Ramos (cell line): ENCODE measurements around the gene RRM1.

Source experiments
- in situ Hi-C: fragments of 300-500 bp; cut with MboI; formaldehyde crosslinking; loops from one replicate; pipeline ENCODE4 v1.14.3; 2022; ENCODE audit warnings: low sequenced_read_pairs; ENCODE audit not compliant: unreplicated experiment

The RRM1 gene

GRCh38 chr11:4074266-4074665 lies 20.3 kb upstream of the RRM1 start:
- in situ Hi-C loops, result no loop called here

GRCh38 chr11:4076774-4077173 lies 17.8 kb upstream of the RRM1 start:
- in situ Hi-C loops, result no loop called here

GRCh38 chr11:4083198-4083597 lies 11.4 kb upstream of the RRM1 start:
- in situ Hi-C loops, result no loop called here

- in situ Hi-C loops, result no loop called here
Observed at GRCh38 chr11:4084406-4085125, 10.0 kb upstream of the RRM1 start.

- in situ Hi-C loops, result no loop called here
Observed at GRCh38 chr11:4085575-4085974, 9.0 kb upstream of the RRM1 start.

- in situ Hi-C loops, result no loop called here
Observed at GRCh38 chr11:4086575-4087353, 7.8 kb upstream of the RRM1 start.

GRCh38 chr11:4087551-4087950 lies 7.0 kb upstream of the RRM1 start:
- in situ Hi-C loops, result no loop called here

- in situ Hi-C loops, result no loop called here
Observed at GRCh38 chr11:4090258-4090657, 4.3 kb upstream of the RRM1 start.

GRCh38 chr11:4092026-4092425 lies 2.6 kb upstream of the RRM1 start:
- in situ Hi-C loops, result no loop called here

- in situ Hi-C loops, result no loop called here
Observed at GRCh38 chr11:4093519-4094347, 866 bp upstream of the RRM1 start.

GRCh38 chr11:4095509-4096230 lies 1.1 kb downstream of the RRM1 start:
- in situ Hi-C loops, result no loop called here

- in situ Hi-C loops, result no loop called here
Observed at GRCh38 chr11:4098026-4098621, 3.5 kb downstream of the RRM1 start.

GRCh38 chr11:4102711-4103110 lies 8.1 kb downstream of the RRM1 start:
- in situ Hi-C loops, result no loop called here

GRCh38 chr11:4103269-4103668 lies 8.7 kb downstream of the RRM1 start:
- in situ Hi-C loops, result no loop called here

- in situ Hi-C loops, result no loop called here
Observed at GRCh38 chr11:4105916-4106315, 11.3 kb downstream of the RRM1 start.

GRCh38 chr11:4111834-4112233 lies 17.2 kb downstream of the RRM1 start:
- in situ Hi-C loops, result no loop called here

GRCh38 chr11:4115128-4115527 lies 20.5 kb downstream of the RRM1 start:
- in situ Hi-C loops, result no loop called here

- in situ Hi-C loops, result no loop called here
Observed at GRCh38 chr11:4118107-4118506, 23.5 kb downstream of the RRM1 start.

GRCh38 chr11:4123218-4123617 lies 28.6 kb downstream of the RRM1 start:
- in situ Hi-C loops, result no loop called here

- in situ Hi-C loops, result no loop called here
Observed at GRCh38 chr11:4125141-4125540, 30.5 kb downstream of the RRM1 start.
